Activated T-cell treated with anti-CD3 and anti-CD28 coated beads for 48 hours (primary cell): Measurements from ENCODE around the gene PDE2A.

ENCODE experiments used
- DNase-seq: peaks from one replicate; pipeline ENCODE4 v3.0.0-alpha.2; 2020; ENCODE audit warnings: low read depth

The PDE2A gene

DNA sequence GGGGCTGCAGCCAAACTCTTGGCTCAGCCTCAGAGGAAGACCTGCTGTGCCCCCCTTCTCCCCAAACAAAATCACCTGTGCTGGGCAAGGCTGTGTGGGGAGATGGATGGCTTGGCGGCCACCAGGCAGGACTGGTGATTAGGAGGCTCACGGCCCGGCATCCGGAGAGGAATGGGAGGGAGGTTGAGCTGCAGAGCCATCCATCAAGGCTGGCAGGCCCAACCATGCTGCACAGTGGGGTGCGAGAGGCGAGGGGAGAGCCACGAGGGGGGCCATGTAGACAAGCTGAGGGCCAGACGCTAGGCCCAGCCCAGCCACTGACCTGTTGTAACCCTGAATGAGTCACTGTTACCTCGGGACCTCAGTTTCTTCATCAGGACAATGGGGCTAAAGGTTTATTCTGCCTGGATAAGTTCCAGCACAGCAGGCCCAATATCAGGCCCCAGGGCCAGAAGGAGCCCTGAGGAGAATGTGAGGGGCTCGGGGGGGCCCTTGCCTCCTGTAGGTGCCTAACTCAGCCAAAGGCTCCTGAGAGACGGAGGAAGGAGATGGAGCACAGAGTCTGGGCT lies 18.2 kb downstream of the PDE2A start:
- no peak for DNase-seq

DNA sequence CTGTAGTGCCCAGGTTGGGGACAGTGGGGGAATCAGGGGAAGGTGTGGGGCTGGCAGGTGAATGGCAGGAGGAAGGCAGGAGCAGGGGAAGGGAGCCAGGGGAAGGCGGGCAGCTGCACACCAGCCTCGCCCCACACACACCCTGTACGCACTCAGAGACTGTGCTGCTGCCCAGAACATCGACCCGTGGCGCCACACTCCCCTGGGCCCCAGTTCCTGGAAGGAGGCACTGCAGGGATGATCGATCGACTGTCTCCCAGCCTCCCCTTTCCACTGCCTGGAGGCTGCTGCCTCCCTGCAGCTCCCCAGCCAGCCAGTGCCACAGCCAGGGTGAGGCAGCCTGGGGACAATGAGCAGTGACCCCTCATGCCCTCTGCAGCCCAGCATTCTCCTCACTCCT lies 19.2 kb downstream of the PDE2A start:
- no peak for DNase-seq

DNA sequence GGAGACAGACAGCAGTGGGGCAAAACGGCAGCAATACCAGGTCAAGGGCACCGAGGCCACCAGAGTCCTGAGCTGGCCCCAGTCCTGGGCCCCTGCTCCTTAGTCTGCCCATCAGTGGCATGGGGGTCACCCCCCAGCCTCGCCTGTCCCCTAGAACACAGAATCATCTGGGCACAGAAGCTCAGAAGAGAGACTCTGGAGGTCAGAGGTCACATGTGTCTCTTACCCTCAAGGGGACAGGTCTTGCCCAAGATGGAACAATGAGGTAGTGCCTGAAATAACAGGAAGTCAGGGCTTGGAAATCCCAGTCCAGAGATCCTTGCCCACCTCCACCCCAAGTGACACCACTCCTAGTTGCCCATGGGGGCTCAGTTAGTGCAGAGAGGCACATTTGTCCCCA lies 20.6 kb downstream of the PDE2A start:
- DNase-seq: no peak

DNA sequence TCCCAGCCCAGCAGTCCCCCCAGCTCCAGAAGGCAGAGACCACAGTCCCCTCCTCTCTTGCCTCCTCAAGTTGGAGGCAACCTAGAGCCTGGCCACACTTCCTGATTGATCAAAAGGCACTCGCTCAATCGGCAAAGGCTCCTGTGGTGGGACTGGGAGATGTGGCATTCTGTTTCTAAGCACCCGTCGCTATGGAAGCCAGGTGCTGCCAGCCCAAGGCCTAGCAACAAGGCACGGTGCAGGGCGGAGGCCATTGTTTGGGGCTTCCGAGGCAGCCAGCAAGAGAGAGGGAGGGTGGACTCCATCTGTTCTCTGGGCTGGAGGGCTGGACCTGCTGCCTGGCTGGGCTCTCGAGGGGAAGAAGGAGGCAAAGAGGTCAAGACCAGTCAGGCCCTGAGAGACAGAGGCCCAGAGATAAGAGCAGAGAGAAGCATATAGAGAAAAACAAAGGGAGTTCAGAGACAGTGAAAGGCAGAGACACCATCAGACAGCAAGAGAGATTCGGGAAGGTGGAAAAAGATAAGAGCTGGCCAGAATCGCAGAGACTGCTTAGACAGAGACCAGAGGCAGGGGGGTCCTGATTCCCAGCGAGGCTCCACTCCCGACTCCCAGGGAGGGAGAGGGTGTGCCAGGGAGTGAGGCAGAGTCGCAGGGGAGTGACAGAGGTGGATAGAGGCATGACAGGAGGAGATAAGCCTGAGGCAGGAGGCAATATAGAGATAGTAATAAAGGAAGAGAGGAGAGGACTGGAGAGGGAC lies 21.2 kb downstream of the PDE2A start:
- DNase-seq: no peak

DNA sequence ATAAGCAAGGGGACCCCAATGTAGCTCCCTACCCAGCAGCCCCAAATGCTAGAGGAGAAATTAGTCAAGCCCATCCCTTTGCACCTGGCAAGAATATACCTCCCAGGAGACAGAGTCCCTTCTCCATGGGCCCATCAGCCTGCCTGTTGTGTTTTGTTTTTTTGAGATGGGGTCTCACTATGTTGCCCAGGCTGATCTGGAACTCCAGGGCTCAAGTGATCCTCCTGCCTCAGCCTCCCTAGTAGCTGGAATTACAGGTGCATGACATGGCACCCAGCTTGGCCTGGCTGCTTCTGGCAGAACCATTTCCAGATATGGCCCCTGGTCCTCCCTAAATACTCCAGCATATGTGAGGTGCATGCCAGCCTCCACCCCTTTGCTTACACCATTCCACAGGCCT lies 22.1 kb downstream of the PDE2A start:
- DNase-seq: no peak

DNA sequence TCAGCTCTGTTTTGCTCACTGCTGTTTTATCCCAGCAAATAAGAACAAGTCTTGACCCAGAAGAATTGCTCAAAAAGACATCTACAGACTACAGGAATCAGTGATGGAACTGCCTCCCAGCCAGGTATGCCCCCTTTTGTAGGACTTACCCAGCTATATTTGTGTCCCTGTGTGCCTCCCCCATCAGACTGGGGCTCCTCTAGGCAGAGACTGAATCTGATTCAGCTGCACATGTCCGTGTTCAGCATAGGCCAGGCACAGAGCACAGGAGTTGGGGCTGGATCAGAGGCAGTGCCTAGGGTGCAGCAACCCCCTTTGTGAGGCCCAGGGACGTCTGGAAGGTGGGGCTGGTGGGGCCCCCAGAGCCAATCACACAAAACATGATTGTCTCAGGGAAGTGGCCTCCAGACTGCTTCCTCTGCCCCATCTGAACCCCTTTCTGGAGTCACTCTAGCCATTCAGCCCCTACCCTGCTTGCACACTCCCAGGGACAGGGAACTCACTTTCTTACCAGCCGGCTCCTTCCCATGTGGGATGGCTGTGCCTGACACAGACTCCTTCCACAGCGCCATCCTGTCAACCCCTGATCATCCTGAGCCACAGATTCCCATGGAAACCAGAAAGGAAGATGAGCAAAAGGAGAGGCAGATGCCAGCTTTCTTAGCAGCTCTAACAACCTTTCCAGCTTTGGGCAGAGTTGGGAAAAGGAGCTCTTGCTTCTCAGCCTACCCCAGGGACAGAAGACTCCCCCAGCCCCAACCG lies 24.8 kb downstream of the PDE2A start:
- no peak for DNase-seq

DNA sequence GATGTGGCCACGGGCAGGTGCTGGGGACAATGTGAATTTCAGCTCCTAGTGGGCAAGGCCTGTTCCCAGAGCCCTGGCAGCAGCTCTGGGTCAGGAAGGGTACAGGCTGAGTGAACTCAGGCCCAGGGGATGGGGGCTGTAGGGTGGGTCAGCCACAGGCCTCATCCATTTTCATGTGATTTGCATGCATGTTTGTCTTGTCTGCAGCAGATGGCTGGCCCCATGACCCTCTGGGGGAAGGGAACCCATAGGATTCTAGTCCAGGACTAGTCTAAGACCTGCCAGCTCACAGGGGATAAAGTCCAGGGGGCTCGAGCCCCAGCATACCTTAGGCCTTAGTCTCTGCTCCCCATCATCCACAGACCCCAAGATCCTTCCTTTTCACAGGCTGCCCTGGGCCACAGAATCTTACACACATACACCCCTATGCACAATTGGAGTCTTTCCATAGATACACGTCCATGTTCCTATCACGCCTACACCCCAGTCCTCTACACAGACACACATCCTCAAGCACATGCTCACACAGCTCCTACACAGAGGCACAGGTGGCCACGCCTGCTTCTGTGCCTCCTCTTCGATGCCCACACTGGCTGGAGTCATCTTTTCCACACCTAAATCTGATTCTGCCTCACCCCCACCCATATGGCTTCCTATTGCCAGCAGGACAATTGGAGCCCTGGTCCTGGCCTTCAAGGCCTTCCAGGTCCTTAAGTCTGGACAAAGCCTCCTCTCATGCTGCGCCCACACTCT lies 25.7 kb downstream of the PDE2A start:
- DNase-seq: no peak

DNA sequence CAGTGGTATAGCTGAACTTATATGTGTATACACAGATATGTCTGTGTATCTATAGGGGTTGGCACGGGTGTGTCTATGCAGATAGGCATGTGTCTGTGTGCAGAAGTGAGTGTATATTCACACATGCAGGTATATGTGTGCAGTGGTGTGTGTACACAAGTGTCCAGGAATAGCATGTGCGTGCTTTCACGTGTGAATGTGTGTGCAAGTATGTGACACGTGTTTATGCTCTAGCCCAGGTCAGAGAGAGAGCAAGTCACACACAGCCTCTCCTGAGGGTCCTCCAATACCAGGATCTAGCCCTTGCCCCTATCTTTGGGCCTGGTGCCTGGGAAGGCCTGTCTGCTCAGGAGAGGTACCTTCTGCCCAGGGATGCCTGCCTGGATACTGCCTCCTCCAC lies 26.3 kb downstream of the PDE2A start:
- no peak for DNase-seq

DNA sequence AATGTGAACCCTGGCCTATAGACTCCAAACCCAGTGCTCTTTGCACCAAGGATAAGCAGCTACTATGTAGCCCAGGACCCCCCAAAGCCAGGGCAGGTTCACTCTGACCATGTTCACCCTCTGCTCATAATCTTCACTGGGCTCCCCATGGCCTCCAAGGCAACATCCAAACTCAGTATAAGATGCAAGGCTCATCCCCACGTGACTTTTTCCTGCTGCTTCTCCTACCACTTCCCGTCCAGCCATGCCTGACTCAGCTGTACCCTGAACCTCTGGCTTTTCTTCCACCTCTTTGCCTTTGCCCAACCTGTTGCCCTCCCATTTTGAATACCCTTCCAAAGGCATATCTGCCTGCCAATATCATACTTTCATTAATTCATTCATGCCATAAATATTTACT lies 27.8 kb downstream of the PDE2A start:
- DNase-seq: no peak

DNA sequence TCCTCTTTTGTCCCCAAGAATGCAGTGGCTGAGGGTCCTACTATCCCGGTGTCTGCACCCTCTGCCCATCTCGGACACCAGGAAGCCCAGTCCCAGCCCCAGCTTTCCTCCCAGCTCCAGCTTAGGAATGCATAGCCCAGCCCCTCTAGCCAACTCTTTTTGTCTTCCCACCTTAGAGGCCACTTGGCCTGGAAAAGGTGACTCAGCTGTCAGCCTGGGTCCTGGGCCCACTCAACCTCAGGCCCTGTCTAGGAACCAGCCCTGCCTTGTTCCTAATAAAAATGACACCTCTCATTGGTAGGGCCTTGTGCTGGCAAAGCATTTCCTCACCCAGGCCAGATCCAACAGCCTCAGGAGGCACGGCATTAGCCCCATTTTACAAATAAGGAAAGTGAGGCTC lies 28.2 kb downstream of the PDE2A start:
- no peak for DNase-seq

DNA sequence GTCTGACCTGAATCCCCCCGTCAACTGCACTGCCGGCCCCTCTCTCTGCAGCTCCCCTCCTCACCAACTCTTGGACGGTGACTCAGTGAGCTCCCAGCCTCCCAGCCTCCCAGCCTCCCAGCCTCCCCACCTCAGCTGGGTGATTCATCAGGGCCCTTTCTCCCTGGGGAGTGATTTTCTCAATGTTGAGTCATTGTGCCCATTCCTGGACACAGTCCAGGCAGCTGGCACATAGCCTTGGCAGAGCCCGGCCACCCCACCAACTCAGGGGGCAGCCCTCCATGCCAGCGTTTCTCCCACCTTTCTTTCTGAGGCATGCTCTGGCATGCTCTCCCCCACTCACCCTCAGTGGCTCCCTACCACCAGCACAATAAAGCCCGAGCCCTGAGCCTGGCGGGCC lies 30.7 kb downstream of the PDE2A start:
- no peak for DNase-seq

DNA sequence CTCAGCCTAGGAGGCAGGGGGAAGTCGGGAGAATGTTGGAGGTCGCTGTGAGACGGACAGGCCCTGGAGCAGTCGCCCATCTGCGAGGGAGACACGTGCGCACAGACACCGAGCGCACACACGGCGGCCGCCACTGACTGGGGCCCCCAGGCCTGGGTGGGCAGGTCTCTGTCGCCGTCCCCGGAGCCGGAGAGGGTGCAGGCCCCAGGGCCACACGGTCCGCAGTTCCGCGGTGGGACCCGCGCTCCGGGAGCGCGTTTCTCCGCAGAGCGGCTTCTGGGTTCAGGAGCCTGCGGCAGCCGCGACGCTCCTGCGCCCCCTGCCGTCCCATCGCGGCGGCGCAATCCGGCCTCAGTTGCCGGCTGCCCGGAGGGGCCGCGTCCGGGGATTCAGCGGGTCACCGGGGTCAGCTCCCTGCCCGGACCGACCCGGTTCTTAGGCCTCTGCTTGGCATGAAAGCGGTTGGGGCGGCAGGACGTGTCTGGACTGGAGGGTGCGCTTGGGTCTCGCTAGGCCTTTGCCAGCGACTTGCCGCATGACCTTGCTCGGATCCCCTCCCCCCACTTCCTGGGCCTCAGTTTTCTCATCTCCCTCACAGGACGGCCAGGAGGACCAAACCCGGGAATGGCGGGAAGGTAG lies 31.2 kb downstream of the PDE2A start:
- peak; percentile 68 for DNase-seq

DNA sequence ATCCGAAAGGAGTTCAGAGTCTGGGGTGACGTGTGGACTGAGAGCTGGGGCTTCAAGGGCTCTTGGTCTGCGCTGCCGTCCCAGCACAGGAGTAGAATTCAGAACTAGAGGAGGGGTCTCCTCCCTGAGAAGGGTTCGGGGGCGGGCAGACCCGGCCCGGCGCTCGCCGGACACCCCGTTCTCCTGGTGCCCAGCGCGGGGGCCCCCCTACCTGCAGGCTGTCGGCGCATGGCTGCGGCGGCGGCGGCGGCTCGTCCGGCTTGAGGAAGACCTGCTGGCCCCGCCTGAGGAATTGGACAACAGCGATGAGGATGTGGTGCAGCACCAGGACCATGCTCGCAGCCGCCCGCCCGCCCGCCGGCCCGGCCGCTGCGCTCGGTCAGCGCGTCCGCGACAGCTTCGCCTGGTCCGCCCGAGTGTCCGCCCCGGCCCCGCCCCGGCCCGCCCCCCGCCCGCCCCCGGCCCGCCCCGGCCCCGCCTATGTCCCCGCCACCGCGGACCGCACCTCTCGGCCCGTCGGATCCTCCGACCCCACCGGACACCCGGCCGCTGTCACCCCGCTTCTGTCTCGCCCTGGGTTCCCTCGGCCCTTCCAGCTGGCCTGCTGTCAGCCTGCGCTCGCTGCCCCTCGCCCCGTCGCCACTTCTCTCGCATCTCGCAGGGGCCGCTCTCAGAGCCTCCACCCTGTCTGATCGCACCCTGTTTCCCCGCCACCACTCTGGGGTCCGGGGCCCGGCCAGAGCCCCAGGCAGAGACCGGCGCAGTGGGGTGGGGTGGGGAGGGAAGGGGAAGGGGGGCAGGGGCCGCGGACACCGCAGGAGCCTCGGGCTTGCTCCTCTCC lies 32.0 kb downstream of the PDE2A start:
- DNase-seq: no peak

DNA sequence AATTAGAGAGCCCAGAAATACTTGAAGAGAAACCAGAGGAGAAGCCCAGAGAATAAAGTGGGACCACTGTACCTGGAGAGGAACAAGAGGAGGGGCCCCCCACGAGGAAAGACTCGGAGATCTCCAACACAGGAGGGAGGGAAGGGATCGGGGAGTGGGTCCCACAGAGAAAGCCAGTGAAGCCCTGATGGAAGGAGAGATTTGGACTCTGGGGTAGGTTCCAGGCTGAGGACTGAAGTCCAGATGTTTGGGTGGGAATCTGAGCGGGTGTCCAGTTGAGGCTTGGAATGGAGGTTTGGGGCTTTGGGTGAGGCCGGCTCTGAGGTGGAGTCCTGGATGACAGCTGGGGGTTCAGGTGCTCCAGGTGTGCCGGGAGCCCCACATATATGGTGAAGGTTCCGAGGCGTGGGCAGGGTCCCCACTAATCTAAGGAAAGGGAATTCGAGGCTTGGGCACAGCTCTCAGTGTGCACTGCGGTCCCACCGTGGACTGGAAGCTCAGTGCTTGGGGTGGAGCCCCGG lies 32.6 kb downstream of the PDE2A start:
- no peak for DNase-seq

DNA sequence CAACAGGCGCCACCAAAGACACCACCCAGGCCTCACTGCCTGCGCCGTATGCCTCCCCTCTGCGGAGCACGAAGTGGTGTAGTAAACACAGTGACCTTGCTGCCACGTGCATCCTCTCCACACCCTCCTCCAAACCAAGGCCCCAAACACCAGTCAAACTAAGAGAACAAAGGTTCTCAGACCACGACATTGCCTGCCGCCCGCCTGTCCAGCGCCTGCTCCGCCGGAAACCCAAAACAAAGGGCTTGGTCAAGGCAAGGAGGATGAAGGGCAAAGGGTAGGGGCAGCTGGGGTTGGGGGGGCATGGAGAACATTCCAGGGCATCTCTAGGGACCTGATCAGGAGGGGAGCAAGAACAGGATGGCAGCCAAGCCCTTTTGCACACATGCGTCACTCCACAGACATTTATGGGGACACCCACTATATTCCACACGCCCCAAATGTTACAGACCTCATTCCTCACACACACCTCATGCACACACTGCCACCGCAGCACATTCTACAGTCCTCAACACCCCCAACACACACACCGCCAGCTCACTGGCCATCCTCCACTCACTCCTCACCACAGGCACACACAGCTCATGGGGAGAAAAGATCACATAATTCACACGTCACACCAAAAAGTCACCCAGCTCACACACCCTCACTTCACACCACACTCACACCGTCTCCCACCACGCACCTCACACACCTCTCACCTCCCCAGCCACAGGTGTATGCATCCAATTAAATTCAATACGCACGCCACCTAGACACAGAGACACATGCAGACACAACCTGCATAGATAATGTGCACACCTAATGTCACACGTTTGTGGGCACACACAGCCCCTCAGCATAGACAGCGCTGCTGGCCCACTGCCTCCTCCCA lies 34.5 kb downstream of the PDE2A start:
- DNase-seq: no peak

DNA sequence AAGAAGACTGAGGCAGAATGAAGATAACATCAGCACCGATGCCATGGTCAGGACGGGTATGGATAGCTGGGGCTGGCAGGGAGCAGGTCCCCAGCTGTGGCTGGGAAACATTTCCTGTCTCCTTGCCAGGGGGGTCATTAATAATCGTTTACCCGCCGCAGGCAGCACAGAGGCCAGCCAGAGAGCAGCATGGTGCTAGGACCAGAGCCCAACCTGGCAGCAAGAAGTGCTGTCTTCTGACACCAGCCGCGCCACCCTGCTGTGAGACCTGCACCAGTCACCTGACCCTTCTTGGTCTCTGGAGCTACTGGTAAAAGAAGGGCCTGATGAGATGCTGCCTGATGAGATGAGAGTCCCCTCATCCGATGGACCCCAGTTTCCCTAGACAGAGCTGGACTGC lies 36.3 kb downstream of the PDE2A start:
- no peak for DNase-seq

DNA sequence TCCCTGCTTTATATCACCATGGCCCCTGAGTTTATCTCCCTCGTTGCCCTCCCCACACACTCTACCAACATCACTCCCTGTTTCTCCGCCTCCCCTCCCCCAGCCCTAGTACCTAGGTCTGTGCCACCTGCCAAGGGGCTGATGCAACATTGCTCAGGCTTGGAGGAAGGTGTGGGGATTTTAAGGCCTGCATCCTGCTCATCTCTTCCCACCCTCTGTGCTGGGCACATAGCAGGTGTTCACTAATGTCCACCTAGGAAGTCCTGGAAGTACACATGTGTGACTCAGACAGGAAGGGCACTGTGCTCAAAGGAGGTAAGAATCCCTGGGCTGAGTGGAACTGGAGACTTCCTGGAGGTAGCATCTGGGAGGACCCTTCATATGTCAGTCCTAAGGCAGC lies 37.0 kb downstream of the PDE2A start:
- DNase-seq: no peak

DNA sequence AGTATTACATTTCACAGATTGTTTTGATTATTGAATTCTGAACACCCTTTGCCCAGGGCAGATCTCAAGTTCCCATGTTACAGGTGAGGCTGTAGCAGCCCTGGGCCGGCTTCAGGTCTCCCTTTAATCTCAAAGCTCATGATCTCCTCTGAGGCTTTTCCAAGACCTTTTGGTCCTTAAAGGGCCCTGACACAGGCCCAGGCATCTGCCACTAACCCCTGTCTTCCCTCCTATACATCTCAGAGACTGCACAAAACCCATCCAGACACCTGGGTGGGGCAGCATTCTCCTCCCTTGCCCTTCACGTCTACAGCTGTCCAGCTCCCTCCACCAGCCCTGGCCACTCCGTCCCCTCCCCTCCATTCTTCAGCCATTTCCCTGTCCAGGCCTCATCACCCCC lies 37.8 kb downstream of the PDE2A start:
- no peak for DNase-seq

DNA sequence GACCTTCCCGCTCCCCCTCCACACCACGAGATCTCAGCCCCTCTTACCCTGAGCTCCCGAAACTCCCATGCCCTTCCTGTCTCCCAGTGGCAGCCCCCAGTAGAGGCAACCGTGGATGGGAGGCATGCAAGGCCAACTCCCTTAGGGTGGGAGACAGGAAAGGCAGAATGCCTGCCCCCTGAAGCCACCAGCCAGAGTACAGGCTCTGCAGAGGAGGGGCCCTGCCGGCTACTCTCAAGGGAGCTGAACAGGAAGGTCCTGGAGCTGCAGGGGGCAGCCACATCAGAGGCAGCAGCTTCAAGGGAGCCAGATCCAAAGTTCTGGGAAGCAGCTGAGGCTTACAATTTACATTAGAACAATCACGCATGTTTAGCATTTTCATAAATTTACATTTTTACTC lies 38.3 kb downstream of the PDE2A start:
- DNase-seq: no peak

DNA sequence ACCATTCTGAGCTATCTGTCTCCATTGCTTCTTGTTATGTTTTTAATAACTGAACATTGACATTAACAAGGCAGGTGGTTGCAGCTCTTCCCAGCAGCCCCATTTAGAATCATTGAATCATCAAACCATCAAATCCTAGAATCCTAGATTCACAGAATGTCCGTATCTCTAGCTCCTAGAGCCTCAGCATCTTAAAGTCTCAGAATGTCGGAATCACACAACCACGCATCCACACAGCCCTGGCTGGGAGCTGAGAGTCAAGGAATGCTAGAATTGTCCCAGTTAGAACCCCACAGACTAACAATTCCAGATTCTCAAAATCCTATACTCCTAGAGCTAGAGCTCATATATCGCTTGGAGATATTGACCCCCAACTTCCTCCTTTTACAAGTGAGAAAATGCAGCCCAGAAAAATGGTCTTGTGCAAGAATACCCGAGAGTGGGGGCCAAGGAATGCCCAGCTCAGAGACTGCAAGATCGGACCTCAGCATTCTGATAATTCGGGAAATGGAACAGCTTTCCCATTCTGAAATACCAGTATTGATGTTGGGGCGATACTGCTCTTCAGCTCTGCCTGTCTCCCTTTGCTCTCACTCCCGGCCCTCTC lies 38.8 kb downstream of the PDE2A start:
- no peak for DNase-seq
